Fibroblast of lung (primary cell): ENCODE data around the gene FBXL17.

ENCODE experiments used
- EZH2 ChIP-seq: IDR thresholded peaks from 2 replicates; pipeline ENCODE4 v1.5.1; 2012; ENCODE audit warnings: low read length, control low read depth, mild to moderate bottlenecking; ENCODE audit errors: missing control alignments
- TF ChIP-seq, protein P1 (sequence below), 2 donors: IDR thresholded peaks in 1 of 2; conservative IDR thresholded peaks in 1 of 2; 1 replicate in 1 of 2; 2 replicates in 1 of 2; pipeline ENCODE4 v1.5.1; 2011 to 2012; ENCODE audit warnings: low read length in 2 of 2, control low read depth in 1 of 2, inconsistent platforms in 1 of 2, low read depth in 1 of 2, mild to moderate bottlenecking in 1 of 2

DNA sequence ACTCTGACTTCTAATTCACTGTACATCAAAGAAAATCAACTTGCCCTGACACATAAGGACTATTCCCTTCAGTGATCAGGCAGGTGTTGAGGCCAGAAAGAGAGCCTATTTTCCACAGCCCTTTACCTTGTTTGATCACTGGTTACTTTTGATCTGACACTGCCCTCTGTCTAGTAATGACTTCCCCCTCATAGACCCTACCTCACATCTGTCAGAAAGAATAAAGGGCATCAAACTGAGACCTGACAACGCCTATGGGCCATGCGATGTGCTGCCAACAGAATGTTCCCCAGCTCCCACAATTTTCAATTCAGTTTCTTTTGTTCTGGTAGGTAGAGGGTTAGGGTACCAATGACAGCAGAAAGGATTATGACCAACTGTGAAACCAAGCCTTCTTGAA lies 47.7 kb downstream of the FBXL17 start:
- TF ChIP-seq, protein P1, sequence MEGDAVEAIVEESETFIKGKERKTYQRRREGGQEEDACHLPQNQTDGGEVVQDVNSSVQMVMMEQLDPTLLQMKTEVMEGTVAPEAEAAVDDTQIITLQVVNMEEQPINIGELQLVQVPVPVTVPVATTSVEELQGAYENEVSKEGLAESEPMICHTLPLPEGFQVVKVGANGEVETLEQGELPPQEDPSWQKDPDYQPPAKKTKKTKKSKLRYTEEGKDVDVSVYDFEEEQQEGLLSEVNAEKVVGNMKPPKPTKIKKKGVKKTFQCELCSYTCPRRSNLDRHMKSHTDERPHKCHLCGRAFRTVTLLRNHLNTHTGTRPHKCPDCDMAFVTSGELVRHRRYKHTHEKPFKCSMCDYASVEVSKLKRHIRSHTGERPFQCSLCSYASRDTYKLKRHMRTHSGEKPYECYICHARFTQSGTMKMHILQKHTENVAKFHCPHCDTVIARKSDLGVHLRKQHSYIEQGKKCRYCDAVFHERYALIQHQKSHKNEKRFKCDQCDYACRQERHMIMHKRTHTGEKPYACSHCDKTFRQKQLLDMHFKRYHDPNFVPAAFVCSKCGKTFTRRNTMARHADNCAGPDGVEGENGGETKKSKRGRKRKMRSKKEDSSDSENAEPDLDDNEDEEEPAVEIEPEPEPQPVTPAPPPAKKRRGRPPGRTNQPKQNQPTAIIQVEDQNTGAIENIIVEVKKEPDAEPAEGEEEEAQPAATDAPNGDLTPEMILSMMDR (conservative IDR thresholded peaks at IDR 0.05 in 1 of 2, IDR thresholded peaks at IDR 0.05 in 1 of 2; ENCODE audit: low read depth in 1 of 2, low read length in 2 of 2), result no peak
- TF ChIP-seq EZH2, result no peak
